GM19438 (cell line): ENCODE measurements around the gene DDAH2.
A peak's percentile ranks its signal among the peaks of the same experiment; 100 is the strongest.
"Not testable (repeated sequence)": the region's sequence is repeated elsewhere in the genome, so short reads cannot be mapped to it uniquely, and the experiment has no call there.

Experiments
- ATAC-seq: cut with Tn5 transposase; IDR thresholded peaks from one replicate; pipeline ENCODE4 v1.9.1; 2021; ENCODE audit warnings: low read depth; ENCODE audit not compliant: unreplicated experiment

The DDAH2 gene

GRCh38 chr6:31715022-31715958 is 13.8 kb downstream of the DDAH2 start, which contains the start of gene LY6G6D:
TSS of gene LY6G6D (plus strand) at chr6:31715348. CDS start at chr6:31715356, 8 bp downstream.
- no peak for ATAC-seq

GRCh38 chr6:31713991-31714684 is 15.0 kb downstream of the DDAH2 start:
- no peak for ATAC-seq

GRCh38 chr6:31713465-31713864 is 15.6 kb downstream of the DDAH2 start:
- no peak for ATAC-seq

- ATAC-seq, result no peak
Observed at GRCh38 chr6:31712296-31712695, 16.8 kb downstream of the DDAH2 start.

- no peak for ATAC-seq
Observed at GRCh38 chr6:31711233-31711632, 17.9 kb downstream of the DDAH2 start.

GRCh38 chr6:31710523-31711219 is 18.4 kb downstream of the DDAH2 start:
- ATAC-seq, result no peak

GRCh38 chr6:31709157-31709556 is 19.9 kb downstream of the DDAH2 start:
- not testable (repeated sequence) for ATAC-seq

GRCh38 chr6:31708224-31708623 is 20.9 kb downstream of the DDAH2 start:
- ATAC-seq, result no peak

- ATAC-seq, result no peak
Observed at GRCh38 chr6:31707701-31708100, 21.4 kb downstream of the DDAH2 start.

- ATAC-seq, result no peak
Observed at GRCh38 chr6:31706599-31706998, 22.5 kb downstream of the DDAH2 start, which contains the start of gene LY6G6F. TSS of gene LY6G6F (plus strand) at chr6:31706866. CDS start at chr6:31706907, 41 bp downstream.

- no peak for ATAC-seq
Observed at GRCh38 chr6:31705931-31706330, 23.2 kb downstream of the DDAH2 start.

GRCh38 chr6:31702819-31703716 is 26.0 kb downstream of the DDAH2 start, which contains the start of gene ABHD16A:
TSS of gene ABHD16A (minus strand) at chr6:31703324. CDS start at chr6:31703281, 43 bp downstream.
- ATAC-seq, result peak; percentile 88

- ATAC-seq, result no peak
Observed at GRCh38 chr6:31702405-31702818, 26.7 kb downstream of the DDAH2 start.

GRCh38 chr6:31701666-31702404 is 27.3 kb downstream of the DDAH2 start:
- no peak for ATAC-seq

GRCh38 chr6:31700740-31701401 is 28.2 kb downstream of the DDAH2 start:
- ATAC-seq, result no peak

GRCh38 chr6:31697555-31697954 is 31.5 kb downstream of the DDAH2 start:
- no peak for ATAC-seq

GRCh38 chr6:31693535-31693934 is 35.6 kb downstream of the DDAH2 start:
- ATAC-seq, result no peak

- no peak for ATAC-seq
Observed at GRCh38 chr6:31692886-31693285, 36.2 kb downstream of the DDAH2 start.

- ATAC-seq, result no peak
Observed at GRCh38 chr6:31692353-31692752, 36.7 kb downstream of the DDAH2 start.
